Measurements from ENCODE around the gene CH25H. TPM values are rescaled to one million over a fixed set of nuclear protein-coding genes. Genes with fewer than 3 reads are reported as not detected.

Gene CH25H
- total RNA-seq, 1 donor from 2014 or later: not detected

GRCh38 chr10:89238956-89239644, 32.0 kb upstream of the CH25H start:
- peaks cover 19% of the 10 kb centered on the region for H3K4me1 ChIP-seq
- no peak overlapping the region for H3K27ac ChIP-seq
- no peak overlapping the region for H2AFZ ChIP-seq (replicated peaks)
- H3K9ac ChIP-seq: no peak overlapping the region
- no peak for DNase-seq (ENCODE audit: low spot score)
- no peaks in the 10 kb centered on the region for H3K36me3 ChIP-seq
- peaks cover 3% of the 10 kb centered on the region for H4K20me1 ChIP-seq (ENCODE audit: low read depth)
- H3K27ac Mint-ChIP-seq: no peak overlapping the region
- TF ChIP-seq EZH2phosphoT487 (IDR thresholded peaks at IDR 0.05): no peak
- no peak for TF ChIP-seq EZH2 (IDR thresholded peaks at IDR 0.05)
- TF ChIP-seq CTCF (IDR thresholded peaks at IDR 0.05): no peak
- H3K4me1 Mint-ChIP-seq: peaks cover 32% of the 10 kb centered on the region
- no peaks in the 10 kb centered on the region for H3K9me3 ChIP-seq (ENCODE audit: low read depth)
- no peak overlapping the region for H3K4me2 ChIP-seq
- no peak overlapping the region for H3K4me3 Mint-ChIP-seq
- peaks cover 2% of the 10 kb centered on the region for H3K9me3 Mint-ChIP-seq
- peaks cover 100% of the 10 kb centered on the region for H3K27me3 ChIP-seq
- no peaks in the 10 kb centered on the region for H3K79me2 ChIP-seq (ENCODE audit: low read depth)
- H3F3A ChIP-seq (ENCODE audit: low read depth): peaks cover 16% of the 10 kb centered on the region
- H3K36me3 Mint-ChIP-seq: peaks cover 3% of the 10 kb centered on the region
- H3K4me3 ChIP-seq: no peak overlapping the region
- peaks cover 13% of the 10 kb centered on the region for H3K27me3 Mint-ChIP-seq (ENCODE audit: insufficient read depth, low read depth)

GRCh38 chr10:89237849-89238248, 30.7 kb upstream of the CH25H start:
- H4K20me1 ChIP-seq (ENCODE audit: low read depth): peaks cover 3% of the 10 kb centered on the region
- Mint-ChIP-seq H3K4me3 (no peak overlapping the region), H3K36me3 (peaks cover 5% of the 10 kb centered on the region), H3K27me3 (ENCODE audit: insufficient read depth, low read depth) (peaks cover 15% of the 10 kb centered on the region), H3K9me3 (peaks cover 4% of the 10 kb centered on the region), H3K4me1 (peaks cover 30% of the 10 kb centered on the region), H3K27ac (no peak overlapping the region)
- TF ChIP-seq CTCF (IDR thresholded peaks at IDR 0.05) (no peak), EZH2 (IDR thresholded peaks at IDR 0.05) (no peak), EZH2phosphoT487 (IDR thresholded peaks at IDR 0.05) (no peak)
- H2AFZ ChIP-seq (replicated peaks): no peak overlapping the region
- peaks cover 19% of the 10 kb centered on the region for H3K4me1 ChIP-seq
- no peak overlapping the region for H3K9ac ChIP-seq
- no peak for DNase-seq (ENCODE audit: low spot score)
- no peak overlapping the region for H3K27ac ChIP-seq
- H3K27me3 ChIP-seq: peaks cover 100% of the 10 kb centered on the region
- no peaks in the 10 kb centered on the region for H3K9me3 ChIP-seq (ENCODE audit: low read depth)
- no peaks in the 10 kb centered on the region for H3K36me3 ChIP-seq
- no peak overlapping the region for H3K4me2 ChIP-seq
- no peaks in the 10 kb centered on the region for H3K79me2 ChIP-seq (ENCODE audit: low read depth)
- peaks cover 16% of the 10 kb centered on the region for H3F3A ChIP-seq (ENCODE audit: low read depth)
- H3K4me3 ChIP-seq: no peak overlapping the region

GRCh38 chr10:89236226-89236797, 29.2 kb upstream of the CH25H start:
- Histone ChIP-seq H3K4me2 (no peak overlapping the region), H3K4me1 (peaks cover 14% of the 10 kb centered on the region), H3K27me3 (peaks cover 95% of the 10 kb centered on the region), H4K20me1 (ENCODE audit: low read depth) (peaks cover 3% of the 10 kb centered on the region), H3K79me2 (ENCODE audit: low read depth) (no peaks in the 10 kb centered on the region), H2AFZ (replicated peaks) (no peak overlapping the region), H3K9me3 (ENCODE audit: low read depth) (no peaks in the 10 kb centered on the region), H3K36me3 (no peaks in the 10 kb centered on the region), H3K27ac (no peak overlapping the region), H3K4me3 (no peak overlapping the region), H3F3A (ENCODE audit: low read depth) (peaks cover 16% of the 10 kb centered on the region), H3K9ac (no peak overlapping the region)
- H3K4me1 Mint-ChIP-seq: peaks cover 24% of the 10 kb centered on the region
- H3K9me3 Mint-ChIP-seq: peaks cover 2% of the 10 kb centered on the region
- DNase-seq (ENCODE audit: low spot score): no peak
- TF ChIP-seq EZH2phosphoT487 (IDR thresholded peaks at IDR 0.05): no peak
- no peak for TF ChIP-seq EZH2 (IDR thresholded peaks at IDR 0.05)
- TF ChIP-seq CTCF (IDR thresholded peaks at IDR 0.05): no peak
- no peak overlapping the region for H3K4me3 Mint-ChIP-seq
- peaks cover 5% of the 10 kb centered on the region for H3K36me3 Mint-ChIP-seq
- H3K27me3 Mint-ChIP-seq (ENCODE audit: insufficient read depth, low read depth): peaks cover 17% of the 10 kb centered on the region
- no peak overlapping the region for H3K27ac Mint-ChIP-seq

Measured in neural progenitor cell (in vitro differentiated cells).